ENCODE data around the gene ZNHIT3. TPM values are rescaled to one million over a fixed set of nuclear protein-coding genes. Genes with fewer than 3 reads are reported as not detected.
"Not testable (repeated sequence)": the region's sequence is repeated elsewhere in the genome, so short reads cannot be mapped to it uniquely, and the experiment has no call there.

The ZNHIT3 gene
- total and polyA plus RNA-seq, 8 donors, result 13.6 to 31.8 (median 16.8) TPM

- peaks cover 0 to 9% (median 3%) of the 10 kb centered on the region in 3 donors for H3K36me3 ChIP-seq
- H3K4me3 ChIP-seq, result no peak overlapping the region
- no peak overlapping the region for H3K27ac ChIP-seq
- intact Hi-C loops (cut with DNase I), result no loop called here
- no peak for TF ChIP-seq CTCF (IDR thresholded peaks at IDR 0.05)
- no peaks in the 10 kb centered on the region for H3K4me1 ChIP-seq
- no peak for DNase-seq
- ATAC-seq, result no peak
- no peak for FAIRE-seq
- H3K27me3 ChIP-seq, result no peaks in the 10 kb centered on the region
- H3K9me3 ChIP-seq, result no peaks in the 10 kb centered on the region
- 84 to 92% methylated on average over 11 of the region's 11 CpGs for WGBS, 2 donors
These were observed 20.4 kb downstream of the ZNHIT3 start for GRCh38 chr17:36506831-36507230.

GRCh38 chr17:36507266-36507665 is 20.8 kb downstream of the ZNHIT3 start:
- DNase-seq, result no peak

GRCh38 chr17:36508439-36508838 is 22.0 kb downstream of the ZNHIT3 start:
- ATAC-seq; H3K36me3 ChIP-seq; FAIRE-seq; DNase-seq; H3K27ac ChIP-seq; H3K27me3 ChIP-seq; H3K4me1 ChIP-seq; intact Hi-C loops (cut with DNase I); H3K4me3 ChIP-seq; H3K9me3 ChIP-seq: not testable (repeated sequence)
- 89 to 100% methylated on average over 2 of the region's 2 CpGs for WGBS, 2 donors

More at GRCh38 chr17:36507266-36507665, 20.8 kb downstream of the ZNHIT3 start:
- H3K9me3 ChIP-seq, result no peaks in the 10 kb centered on the region
- WGBS, 2 donors, result 93 to 95% methylated on average over 6 of the region's 6 CpGs
- H3K27ac ChIP-seq, result no peak overlapping the region
- FAIRE-seq (no peak), ATAC-seq (no peak)
- intact Hi-C loops (cut with DNase I), result no loop called here
- H3K27me3 ChIP-seq, result no peaks in the 10 kb centered on the region
- H3K36me3 ChIP-seq, result peaks cover 0 to 9% (median 3%) of the 10 kb centered on the region in 3 donors
- H3K4me3 ChIP-seq, result no peak overlapping the region
- no peaks in the 10 kb centered on the region for H3K4me1 ChIP-seq
- TF ChIP-seq CTCF (IDR thresholded peaks at IDR 0.05), result no peak

GRCh38 chr17:36509272-36509985 is 22.9 kb downstream of the ZNHIT3 start:
- intact Hi-C loops (cut with DNase I), result no loop called here
- FAIRE-seq, result no peak
- H3K4me3 ChIP-seq, result no peak overlapping the region
- DNase-seq, result no peak
- H3K9me3 ChIP-seq, result no peaks in the 10 kb centered on the region
- no peak for TF ChIP-seq CTCF (IDR thresholded peaks at IDR 0.05)
- WGBS, 2 donors, result 93 to 95% methylated on average over 9 of the region's 9 CpGs
- H3K4me1 ChIP-seq, result no peaks in the 10 kb centered on the region
- no peak overlapping the region for H3K27ac ChIP-seq
- H3K36me3 ChIP-seq, result peaks cover 0 to 9% (median 0%) of the 10 kb centered on the region in 3 donors
- H3K27me3 ChIP-seq, result no peaks in the 10 kb centered on the region
- no peak for ATAC-seq

- H3K27me3 ChIP-seq, result no peaks in the 10 kb centered on the region
- H3K36me3 ChIP-seq, result no peaks in the 10 kb centered on the region
- intact Hi-C loops (cut with DNase I), result no loop called here
- H3K4me1 ChIP-seq, result no peaks in the 10 kb centered on the region
- 89 to 90% methylated on average over 14 of the region's 14 CpGs for WGBS, 2 donors
- H3K9me3 ChIP-seq, result no peaks in the 10 kb centered on the region
- H3K4me3 ChIP-seq, result no peak overlapping the region
- FAIRE-seq (no peak), ATAC-seq (no peak), DNase-seq (no peak)
- H3K27ac ChIP-seq, result no peak overlapping the region
- no peak for TF ChIP-seq CTCF (IDR thresholded peaks at IDR 0.05)
These were observed 24.2 kb downstream of the ZNHIT3 start for GRCh38 chr17:36510636-36511035.
